Measurements from ENCODE around the gene GMPR. TPM values are rescaled to one million over a fixed set of nuclear protein-coding genes. Genes with fewer than 3 reads are reported as not detected.

Gene GMPR
- total and polyA plus RNA-seq, 9 donors, result 27.0 to 66.6 (median 51.6) TPM

Other genes starting within 250 kb of the GMPR start
- gene MYLIP, start 109.5 kb upstream of the GMPR start, total RNA-seq, result 46.1 TPM
- 10 to 100 TPM; 39.4 to 46.1 (median 42.3) TPM for gene MYLIP, start 109.5 kb upstream of the GMPR start, polyA plus RNA-seq (ENCODE audit: insufficient read depth in 1 of 8, insufficient read length in 8 of 8, low replicate concordance in 1 of 8)

Data from muscle of leg (tissue), 9 donors.